BLaER1 (cell line): ENCODE data around the gene ZNF778.

Experiments used
- H3K27ac ChIP-seq: shearing (Covaris generic); formaldehyde crosslinking; 2 replicates; pipeline ENCODE4 v1.8.1; 2022
- H3K27me3 ChIP-seq: shearing (Covaris generic); formaldehyde crosslinking; 2 replicates; pipeline ENCODE4 v1.8.1; 2022
- H3K36me3 ChIP-seq: shearing (Covaris generic); formaldehyde crosslinking; 2 replicates; pipeline ENCODE4 v1.8.1; 2022
- H3K4me1 ChIP-seq: shearing (Covaris generic); formaldehyde crosslinking; 2 replicates; pipeline ENCODE4 v1.8.1; 2022
- H3K4me2 ChIP-seq: shearing (Covaris generic); formaldehyde crosslinking; 2 replicates; pipeline ENCODE4 v1.8.1; 2022
- H3K4me3 ChIP-seq: shearing (Covaris generic); formaldehyde crosslinking; 2 replicates; pipeline ENCODE4 v1.8.1; 2022
- H3K9ac ChIP-seq: shearing (Covaris generic); formaldehyde crosslinking; 2 replicates; pipeline ENCODE4 v1.8.1; 2022
- H3K9me3 ChIP-seq: shearing (Covaris generic); formaldehyde crosslinking; 2 replicates; pipeline ENCODE4 v1.8.1; 2022
- H4K20me1 ChIP-seq: shearing (Covaris generic); formaldehyde crosslinking; 2 replicates; pipeline ENCODE4 v1.8.1; 2022
- Cebpa-rat ChIP-seq: shearing (Covaris generic); IDR thresholded peaks from 2 replicates; pipeline ENCODE4 v1.8.1; 2022

The ZNF778 gene

DNA sequence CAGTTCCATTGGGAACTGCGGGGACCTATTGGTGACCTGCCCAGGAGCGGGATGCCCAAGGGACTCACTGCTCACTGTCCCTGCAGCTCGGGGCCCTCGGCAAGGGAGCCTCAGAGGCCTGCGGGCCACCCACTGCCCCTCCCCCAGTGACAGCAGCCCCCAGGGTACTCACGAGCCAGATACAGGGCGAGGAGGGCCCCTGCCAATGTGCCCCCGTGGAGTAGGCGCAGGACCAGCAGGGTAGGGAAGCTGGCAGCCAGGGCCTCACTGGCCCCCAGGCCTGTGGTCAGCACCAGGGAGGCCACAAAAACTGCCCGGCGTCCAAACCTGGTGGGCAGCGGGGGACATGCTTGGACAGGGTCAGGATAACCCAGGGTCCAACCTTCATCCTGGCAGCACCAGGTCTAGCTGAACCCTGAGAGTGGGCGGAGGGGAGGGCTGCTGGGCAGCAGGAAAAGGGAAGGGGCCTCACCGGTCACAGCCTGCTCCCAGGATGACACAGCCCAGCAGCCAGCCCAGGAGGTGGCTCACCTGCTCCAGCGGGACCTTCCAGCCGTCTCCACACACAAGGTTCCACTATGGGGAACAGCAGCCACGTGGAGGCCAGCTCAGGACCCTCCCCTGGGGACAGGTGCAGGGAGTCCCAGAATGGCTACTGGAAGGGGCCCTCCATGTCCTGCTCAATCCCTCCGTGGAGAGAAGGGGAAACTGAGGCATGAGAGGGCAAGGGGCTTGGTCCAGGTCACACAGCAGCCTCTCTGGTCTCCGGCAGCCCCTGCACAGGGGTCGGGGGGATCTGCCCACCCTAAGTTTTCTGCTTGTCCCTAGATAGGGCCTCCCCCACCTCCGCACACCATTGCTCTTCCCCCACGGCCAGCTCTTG lies 18.0 kb upstream of the ZNF778 start:
- Histone ChIP-seq H3K36me3 (no peaks in the 10 kb centered on the region), H3K9me3 (peaks cover 9% of the 10 kb centered on the region), H3K4me2 (no peak overlapping the region), H3K27me3 (peaks cover 42% of the 10 kb centered on the region), H3K4me1 (peaks cover 10% of the 10 kb centered on the region; the same call in 1 of the 2 replicates), H4K20me1 (no peaks in the 10 kb centered on the region), H3K4me3 (no peak overlapping the region), H3K27ac (no peak overlapping the region), H3K9ac (no peak overlapping the region)
- no peak for TF ChIP-seq Cebpa-rat

DNA sequence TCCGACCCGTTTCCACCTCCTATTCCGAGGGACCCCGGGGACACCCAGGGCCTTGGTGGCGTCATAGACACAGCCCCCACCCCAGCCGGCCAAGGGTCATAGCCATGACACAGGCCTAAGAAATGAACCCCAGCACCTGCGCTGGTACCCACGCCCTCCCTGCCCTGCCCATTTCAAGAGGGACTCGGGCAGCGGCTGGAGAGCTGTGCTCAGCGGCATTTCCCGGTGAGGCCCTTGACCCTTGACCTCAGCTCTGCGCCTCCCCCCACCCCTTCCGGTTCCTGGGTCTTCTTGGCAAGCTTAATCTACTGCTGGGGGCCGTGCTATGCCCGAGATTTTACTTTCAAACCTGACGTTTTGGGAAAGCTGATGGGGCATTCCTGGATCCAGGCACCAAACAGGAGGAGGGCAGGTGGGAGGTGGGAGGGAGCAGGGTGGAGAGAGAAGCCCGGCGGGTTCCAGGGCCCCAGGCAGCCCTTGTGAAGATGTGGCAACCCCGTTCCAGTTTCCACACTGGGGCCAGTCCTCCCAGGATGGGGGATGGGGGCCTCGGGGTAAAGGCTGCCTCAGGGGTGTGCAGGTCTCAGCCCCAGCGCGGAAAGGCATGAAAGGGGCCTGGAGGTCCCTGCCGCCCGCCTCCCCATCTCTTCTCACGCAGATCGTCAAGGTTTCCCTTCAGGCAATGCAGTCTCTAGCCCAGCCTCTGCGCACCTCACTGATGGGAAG lies 17.2 kb upstream of the ZNF778 start, which contains the start of gene SLC22A31:
TSS of gene SLC22A31 (minus strand) at position 414 of the 726 bp plus-strand sequence. CDS start at position 378, 36 bp downstream.
- Histone ChIP-seq H3K4me3 (no peak within 1 kb of the TSS), H3K27ac (no peak within 1 kb of the TSS), H3K9ac (no peak within 1 kb of the TSS), H3K4me1 (0 out of 2 replicates have a peak, but pooled peaks cover 9% of the 10 kb centered on the region), H3K27me3 (peaks cover 42% of the 10 kb centered on the region), H4K20me1 (no peaks in the 10 kb centered on the region), H3K36me3 (no peaks in the 10 kb centered on the region), H3K9me3 (peaks cover 9% of the 10 kb centered on the region), H3K4me2 (peak within 1 kb of the TSS; percentile 53)
- no peak for TF ChIP-seq Cebpa-rat

DNA sequence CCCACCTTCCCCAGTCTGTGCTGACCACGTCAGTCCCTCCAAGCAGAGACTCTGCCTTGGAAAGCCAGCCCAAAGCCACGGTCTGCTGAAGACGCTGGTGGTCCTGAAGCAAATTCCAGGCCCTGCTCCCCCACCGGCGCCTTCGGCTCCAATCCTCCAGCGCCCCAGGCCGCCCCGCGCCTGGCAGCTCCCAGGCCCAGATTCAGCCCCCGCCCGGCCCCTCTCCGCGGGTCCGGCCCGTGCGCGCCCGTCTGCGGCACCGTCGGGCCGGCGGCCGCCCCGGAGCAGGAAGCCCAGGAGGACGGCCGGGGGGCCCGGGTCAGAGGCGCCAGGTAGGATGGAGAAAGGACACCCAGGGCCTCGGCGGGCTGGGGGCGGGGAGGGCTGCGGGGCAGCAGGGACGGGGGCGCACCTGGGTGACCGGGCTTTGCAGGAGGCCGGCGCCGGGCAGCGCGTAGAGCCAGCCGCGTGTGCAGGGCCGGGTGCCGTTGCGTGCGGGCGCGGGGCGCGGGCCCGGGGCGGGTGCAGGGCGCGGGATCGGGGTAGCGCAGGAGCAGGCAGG lies 16.6 kb upstream of the ZNF778 start:
- Histone ChIP-seq H3K4me3 (no peak overlapping the region), H4K20me1 (no peaks in the 10 kb centered on the region), H3K9me3 (peaks cover 9% of the 10 kb centered on the region), H3K4me1 (0 out of 2 replicates have a peak, but pooled peaks cover 9% of the 10 kb centered on the region), H3K27me3 (peaks cover 42% of the 10 kb centered on the region), H3K9ac (no peak overlapping the region), H3K4me2 (peak overlapping the region; percentile 53), H3K36me3 (no peaks in the 10 kb centered on the region), H3K27ac (no peak overlapping the region)
- no peak for TF ChIP-seq Cebpa-rat

DNA sequence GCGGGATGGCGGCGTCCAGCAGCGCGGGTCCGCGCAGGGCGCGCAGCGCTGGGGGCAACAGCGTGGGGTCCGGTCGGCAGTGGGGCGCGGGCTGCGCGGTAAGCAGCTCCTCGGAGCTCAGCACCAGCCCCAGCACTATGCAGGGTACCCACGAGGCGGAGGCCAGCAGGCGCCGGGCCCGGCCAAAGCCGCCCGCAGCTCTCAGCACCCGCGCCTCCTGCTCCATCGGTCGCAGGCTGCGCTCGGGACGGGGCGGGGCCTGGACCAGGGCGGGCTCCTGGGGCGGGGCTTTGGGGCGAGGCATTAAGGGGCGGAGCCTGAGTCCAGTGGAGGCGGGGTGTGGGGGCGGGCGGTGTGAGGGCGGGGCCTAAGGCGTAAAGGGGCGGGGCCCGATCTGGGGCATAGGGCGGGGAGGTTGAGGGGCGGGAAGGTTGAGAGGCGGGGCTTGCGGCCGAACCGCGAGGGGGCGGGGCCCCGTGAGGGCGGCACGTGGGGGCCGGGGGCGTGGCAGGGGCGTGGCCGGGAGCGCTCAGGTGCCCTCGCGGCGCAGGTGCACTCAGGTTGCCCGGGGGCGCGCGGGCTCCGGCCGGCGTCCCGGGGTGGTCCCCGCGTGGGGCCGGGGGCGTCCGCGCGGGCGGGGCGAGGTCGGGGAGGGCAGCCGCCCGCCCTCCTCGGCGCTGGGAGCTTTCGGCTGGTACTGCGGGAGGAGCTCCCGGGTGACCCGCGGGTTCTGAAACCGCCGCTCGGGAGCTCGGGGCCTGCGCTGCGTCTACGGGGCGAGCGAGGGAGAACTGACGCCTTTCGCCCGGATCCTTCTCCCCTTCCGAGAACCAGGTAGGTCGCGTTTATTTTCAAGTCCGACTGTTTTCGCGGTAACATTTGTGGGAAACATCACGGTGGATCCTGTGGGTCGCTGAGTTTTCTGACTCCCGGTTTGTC lies 15.8 kb upstream of the ZNF778 start:
- Histone ChIP-seq H3K4me2 (peak overlapping the region; percentile 54), H3K4me1 (0 out of 2 replicates have a peak, but pooled peaks cover 9% of the 10 kb centered on the region), H3K9me3 (peaks cover 9% of the 10 kb centered on the region), H3K4me3 (peak overlapping the region; percentile 50; the same call in 1 of the 2 replicates), H3K27me3 (peaks cover 42% of the 10 kb centered on the region), H3K9ac (no peak overlapping the region), H3K36me3 (no peaks in the 10 kb centered on the region), H3K27ac (no peak overlapping the region), H4K20me1 (no peaks in the 10 kb centered on the region)
- TF ChIP-seq Cebpa-rat = no peak

DNA sequence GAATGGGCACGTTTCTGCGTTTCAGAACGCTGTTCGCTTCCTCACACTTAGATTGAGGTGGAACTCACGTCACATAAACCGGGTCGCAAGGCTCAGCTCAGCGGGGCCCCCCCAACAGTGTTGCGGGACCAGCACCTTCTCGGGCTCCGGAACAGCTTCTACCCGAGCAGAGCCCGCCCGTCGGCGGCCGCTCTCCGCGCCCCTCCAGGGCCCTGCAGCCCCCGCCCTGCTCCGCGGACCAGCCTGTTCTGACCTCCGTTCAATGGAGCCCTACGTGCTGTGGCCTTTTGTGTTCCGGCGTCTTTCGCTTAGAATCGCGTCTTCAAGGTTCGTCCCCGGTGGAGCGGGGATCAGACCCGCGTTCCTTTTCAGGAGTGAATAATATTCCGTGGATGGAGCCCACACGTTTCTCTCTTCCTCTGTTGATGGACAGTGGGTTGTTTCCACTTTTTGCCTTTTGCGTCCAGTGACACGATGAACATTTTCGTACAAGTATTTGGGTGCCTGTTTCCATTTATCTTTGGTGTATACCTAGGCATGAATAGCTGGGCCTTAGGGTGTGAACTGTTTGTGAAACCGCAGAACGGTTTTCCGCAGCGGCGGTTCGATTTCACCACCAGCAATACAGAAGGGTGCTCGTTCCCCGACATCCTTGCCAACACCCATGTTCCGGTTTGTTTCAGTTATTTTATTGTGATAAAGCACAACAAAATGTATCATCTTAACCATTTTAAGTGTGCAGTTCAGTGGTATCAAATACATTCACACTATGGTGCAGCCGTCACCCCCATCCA lies 14.9 kb upstream of the ZNF778 start:
- Histone ChIP-seq H3K9me3 (peaks cover 9% of the 10 kb centered on the region), H3K27ac (no peak overlapping the region), H3K9ac (no peak overlapping the region), H3K36me3 (no peaks in the 10 kb centered on the region), H4K20me1 (no peaks in the 10 kb centered on the region), H3K4me3 (no peak overlapping the region), H3K4me1 (0 out of 2 replicates have a peak, but pooled peaks cover 9% of the 10 kb centered on the region), H3K27me3 (peaks cover 42% of the 10 kb centered on the region), H3K4me2 (peak overlapping the region; percentile 54; the same call in 1 of the 2 replicates)
- TF ChIP-seq Cebpa-rat = no peak

DNA sequence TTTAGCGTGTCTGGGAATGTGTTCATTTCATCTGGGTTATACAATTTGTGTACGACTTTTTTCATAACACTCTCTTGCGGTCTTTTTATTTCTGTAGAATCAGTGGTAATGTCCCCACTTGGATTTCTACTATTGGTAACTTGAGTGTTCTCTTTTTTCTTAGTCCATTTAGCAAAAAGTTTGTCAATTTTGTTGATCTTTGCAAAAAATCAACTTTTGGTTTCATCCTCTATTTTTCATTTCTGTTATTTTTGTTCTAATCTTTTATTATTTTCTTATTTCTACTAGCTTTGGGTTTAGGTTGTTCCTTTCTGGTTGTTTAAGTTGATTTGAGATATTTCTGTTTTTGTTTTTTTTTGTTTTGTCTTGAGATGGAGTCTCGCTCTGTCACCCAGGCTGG lies 9.5 kb upstream of the ZNF778 start:
- Histone ChIP-seq H3K27ac (no peak overlapping the region), H3K4me3 (no peak overlapping the region), H3K4me2 (no peak overlapping the region), H3K9ac (no peak overlapping the region), H3K4me1 (peaks cover 16% of the 10 kb centered on the region), H3K9me3 (0 out of 2 replicates have a peak, but pooled peaks cover 2% of the 10 kb centered on the region), H4K20me1 (no peaks in the 10 kb centered on the region), H3K36me3 (no peaks in the 10 kb centered on the region), H3K27me3 (peaks cover 4% of the 10 kb centered on the region)
- TF ChIP-seq Cebpa-rat = no peak

DNA sequence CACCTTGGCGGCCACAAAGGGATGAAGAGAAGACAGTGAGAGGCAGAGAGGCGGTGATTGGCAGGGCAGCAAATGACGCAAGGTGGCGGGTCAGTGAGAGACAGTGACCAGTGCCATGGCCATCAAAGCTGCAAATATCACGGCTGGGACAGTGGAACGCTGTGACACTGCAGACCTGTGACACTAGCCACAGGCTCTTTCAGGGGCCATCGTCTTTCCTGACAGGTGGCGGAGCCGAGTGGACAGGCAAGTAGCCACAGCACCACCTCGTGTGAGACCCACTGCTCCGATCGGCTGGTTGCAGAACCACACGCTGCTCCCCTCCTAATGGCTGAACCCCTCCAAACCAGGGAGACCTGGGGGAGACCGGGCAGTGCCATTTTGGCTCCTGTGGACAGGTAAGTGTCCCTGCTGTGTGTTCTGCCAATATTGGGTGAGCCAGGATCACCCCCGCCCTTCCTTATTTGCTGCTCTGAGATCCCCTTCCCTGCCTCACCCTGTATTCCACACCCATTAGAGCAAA lies 7.9 kb upstream of the ZNF778 start:
- Histone ChIP-seq H3K9me3 (no peaks in the 10 kb centered on the region), H3K27me3 (no peaks in the 10 kb centered on the region), H3K36me3 (no peaks in the 10 kb centered on the region), H4K20me1 (no peaks in the 10 kb centered on the region), H3K4me2 (no peak overlapping the region), H3K4me3 (no peak overlapping the region), H3K27ac (no peak overlapping the region), H3K9ac (no peak overlapping the region), H3K4me1 (peaks cover 16% of the 10 kb centered on the region)
- no peak for TF ChIP-seq Cebpa-rat
